CD4-positive, CD25-positive, alpha-beta regulatory T cell (primary cell): Measurements from ENCODE around the gene CCDC88C. TPM values are rescaled to one million over a fixed set of nuclear protein-coding genes. Genes with fewer than 3 reads are reported as not detected.
A peak's percentile ranks its signal among the peaks of the same experiment; 100 is the strongest.

ENCODE experiments used
- ATAC-seq, 2 donors: fragments of 150-1000 bp; cut with Tn5 transposase; one replicate each; pipeline ENCODE4 v1.10.0; 2021; ENCODE audit warnings: low read depth in 2 of 2, moderate number of reproducible peaks in 2 of 2, moderate library complexity in 1 of 2
- DNase-seq, 3 donors: peaks; one replicate each; pipeline versions ENCODE4 v3.0.0 to v3.0.0-alpha.2; 2012 to 2022; ENCODE audit warnings: mixed read lengths in 1 of 3
- H3K27ac ChIP-seq: one replicate; pipeline ENCODE4 v1.7.0; 2013; ENCODE audit warnings: mild to moderate bottlenecking, low read length; ENCODE audit not compliant: insufficient read depth, poor library complexity, severe bottlenecking
- H3K27me3 ChIP-seq: one replicate; pipeline ENCODE4 v1.7.0; 2013; ENCODE audit warnings: low read length; ENCODE audit not compliant: control insufficient read depth, insufficient read depth
- H3K36me3 ChIP-seq: one replicate; pipeline ENCODE4 v1.7.0; 2013; ENCODE audit warnings: mild to moderate bottlenecking, low read length, moderate library complexity; ENCODE audit not compliant: control insufficient read depth, insufficient read depth
- H3K4me1 ChIP-seq: 2 replicates; pipeline ENCODE4 v1.7.0; 2013; ENCODE audit warnings: mild to moderate bottlenecking, low read length; ENCODE audit not compliant: insufficient read depth, control insufficient read depth, poor library complexity, severe bottlenecking
- H3K4me3 ChIP-seq: one replicate; pipeline ENCODE4 v1.7.0; 2013; ENCODE audit warnings: low read depth, mild to moderate bottlenecking, low read length, moderate library complexity
- H3K9me3 ChIP-seq, 2 experiments: 1 replicate in 1 of 2; 2 replicates in 1 of 2; pipeline ENCODE4 v1.7.0; 2013; ENCODE audit warnings: low read length in 2 of 2, mild to moderate bottlenecking in 1 of 2, moderate library complexity in 1 of 2; ENCODE audit not compliant: control insufficient read depth in 2 of 2
- H3K27ac Mint-ChIP-seq, 3 donors: one replicate each; pipeline ENCODE4 v1.8.0; 2020 to 2022; ENCODE audit warnings: mild to moderate bottlenecking in 3 of 3, mixed read lengths in 3 of 3, moderate library complexity in 2 of 3
- H3K27me3 Mint-ChIP-seq: one replicate; pipeline ENCODE4 v1.8.0; 2022; ENCODE audit warnings: mild to moderate bottlenecking, mixed read lengths
- H3K36me3 Mint-ChIP-seq: one replicate; pipeline ENCODE4 v1.8.0; 2020; ENCODE audit warnings: mixed read lengths
- H3K4me1 Mint-ChIP-seq, 4 donors: one replicate each; pipeline ENCODE4 v1.8.0; 2020 to 2022; ENCODE audit warnings: mixed read lengths in 4 of 4, mild to moderate bottlenecking in 1 of 4
- H3K4me3 Mint-ChIP-seq, 4 donors: one replicate each; pipeline ENCODE4 v1.8.0; 2020 to 2022; ENCODE audit warnings: mild to moderate bottlenecking in 4 of 4, mixed read lengths in 4 of 4, moderate library complexity in 3 of 4
- H3K9me3 Mint-ChIP-seq, 7 donors: one replicate each; pipeline ENCODE4 v1.8.0; 2020 to 2022; ENCODE audit warnings: mixed read lengths in 7 of 7, mild to moderate bottlenecking in 3 of 7, moderate library complexity in 2 of 7
- polyA plus RNA-seq, 4 donors: library from polyadenylated mRNA; unstranded; fragments of 300-500 nt; fragmentation: Illumina TruSeq; gene quantifications; one replicate each; pipeline ENCODE4 v1.2.3, GENCODE V29; 2021
- total RNA-seq: library from RNA; stranded (reverse); gene quantifications from one replicate; pipeline ENCODE4 v1.2.3, GENCODE V29; 2022

Gene CCDC88C
- total and polyA plus RNA-seq, 5 donors from 2014 or later, result 25.9 to 466 (median 31.8) TPM

GRCh38 chr14:91380123-91380522 is 37.5 kb downstream of the CCDC88C start:
- H3K4me3 ChIP-seq, result peak overlapping the region; percentile 32
- H3K36me3 ChIP-seq, result peaks cover 29% of the 10 kb centered on the region
- H3K27me3 Mint-ChIP-seq, result no peaks in the 10 kb centered on the region
- peak overlapping the region; percentile 60 for H3K27ac ChIP-seq
- H3K4me1 Mint-ChIP-seq, result peaks cover 24 to 100% (median 83%) of the 10 kb centered on the region in 4 donors
- peak overlapping the region; percentile 80 to 89 (median 81) for H3K27ac Mint-ChIP-seq
- no peak for DNase-seq
- no peaks in the 10 kb centered on the region for H3K9me3 ChIP-seq
- H3K27me3 ChIP-seq, result no peaks in the 10 kb centered on the region
- ATAC-seq, result no peak
- H3K9me3 Mint-ChIP-seq, result no peaks in the 10 kb centered on the region
- H3K4me1 ChIP-seq, result peaks cover 99% of the 10 kb centered on the region
- peak overlapping the region; percentile 35 to 79 (median 54) for H3K4me3 Mint-ChIP-seq
- H3K36me3 Mint-ChIP-seq, result peaks cover 23% of the 10 kb centered on the region

- DNase-seq (no peak), ATAC-seq (no peak)
- Mint-ChIP-seq H3K9me3 (no peaks in the 10 kb centered on the region), H3K4me1 (peaks cover 24 to 100% (median 84%) of the 10 kb centered on the region in 4 donors), H3K27me3 (no peaks in the 10 kb centered on the region), H3K36me3 (peaks cover 17% of the 10 kb centered on the region), H3K27ac (peak overlapping the region; percentile 61 to 88 (median 81)), H3K4me3 (peak overlapping the region in 3 of 4 donors; percentile 48 to 79 (median 56))
- Histone ChIP-seq H3K27ac (peak overlapping the region; percentile 92), H3K36me3 (peaks cover 30% of the 10 kb centered on the region), H3K4me1 (peaks cover 99% of the 10 kb centered on the region), H3K9me3 (no peaks in the 10 kb centered on the region), H3K27me3 (no peaks in the 10 kb centered on the region), H3K4me3 (no peak overlapping the region)
Measured at GRCh38 chr14:91379579-91379932, 38.1 kb downstream of the CCDC88C start.

- Mint-ChIP-seq H3K36me3 (peaks cover 14% of the 10 kb centered on the region), H3K4me1 (peaks cover 29 to 100% (median 84%) of the 10 kb centered on the region in 4 donors)
- H3K4me1 ChIP-seq, result peaks cover 99% of the 10 kb centered on the region
Measured at GRCh38 chr14:91378930-91379578, 38.6 kb downstream of the CCDC88C start.

GRCh38 chr14:91377700-91378652 is 39.6 kb downstream of the CCDC88C start:
- H3K27ac Mint-ChIP-seq, result peak overlapping the region; percentile 90 to 97 (median 93)
- ATAC-seq (peak in 1 of 2 donors; percentile 26), DNase-seq (no peak)
- no peaks in the 10 kb centered on the region for H3K27me3 ChIP-seq
- peaks cover 99% of the 10 kb centered on the region for H3K4me1 ChIP-seq
- H3K4me3 Mint-ChIP-seq, result peak overlapping the region; percentile 46 to 93 (median 76)
- no peaks in the 10 kb centered on the region for H3K9me3 Mint-ChIP-seq
- peaks cover 35 to 100% (median 85%) of the 10 kb centered on the region in 4 donors for H3K4me1 Mint-ChIP-seq
- peaks cover 14% of the 10 kb centered on the region for H3K36me3 Mint-ChIP-seq
- peaks cover 28% of the 10 kb centered on the region for H3K36me3 ChIP-seq
- no peaks in the 10 kb centered on the region for H3K27me3 Mint-ChIP-seq
- peak overlapping the region; percentile 58 for H3K4me3 ChIP-seq
- no peaks in the 10 kb centered on the region for H3K9me3 ChIP-seq
- H3K27ac ChIP-seq, result peak overlapping the region; percentile 92

More at GRCh38 chr14:91378930-91379578, 38.6 kb downstream of the CCDC88C start:
- no peaks in the 10 kb centered on the region for H3K9me3 Mint-ChIP-seq
- Histone ChIP-seq H3K36me3 (peaks cover 28% of the 10 kb centered on the region), H3K27ac (peak overlapping the region; percentile 92), H3K4me3 (peak overlapping the region; percentile 14), H3K9me3 (no peaks in the 10 kb centered on the region), H3K27me3 (no peaks in the 10 kb centered on the region)
- peak overlapping the region; percentile 61 to 90 (median 88) for H3K27ac Mint-ChIP-seq
- no peaks in the 10 kb centered on the region for H3K27me3 Mint-ChIP-seq
- DNase-seq (no peak), ATAC-seq (no peak)
- peak overlapping the region in 3 of 4 donors; percentile 56 to 68 (median 56) for H3K4me3 Mint-ChIP-seq

- Mint-ChIP-seq H3K4me1 (peaks cover 25 to 99% (median 76%) of the 10 kb centered on the region in 4 donors), H3K4me3 (peak overlapping the region; percentile 48 to 86 (median 66)), H3K9me3 (no peaks in the 10 kb centered on the region), H3K27ac (peak overlapping the region; percentile 91 to 94 (median 94)), H3K36me3 (peaks cover 12% of the 10 kb centered on the region), H3K27me3 (no peaks in the 10 kb centered on the region)
- Histone ChIP-seq H3K4me1 (peaks cover 98% of the 10 kb centered on the region), H3K36me3 (peaks cover 28% of the 10 kb centered on the region), H3K9me3 (no peaks in the 10 kb centered on the region), H3K4me3 (no peak overlapping the region), H3K27ac (peak overlapping the region; percentile 92), H3K27me3 (no peaks in the 10 kb centered on the region)
- no peak for ATAC-seq
- no peak for DNase-seq
Measured at GRCh38 chr14:91376547-91377477, 40.8 kb downstream of the CCDC88C start.

- peaks cover 98% of the 10 kb centered on the region for H3K4me1 ChIP-seq
- Mint-ChIP-seq H3K36me3 (peaks cover 6% of the 10 kb centered on the region), H3K4me1 (peaks cover 22 to 99% (median 74%) of the 10 kb centered on the region in 4 donors), H3K27me3 (no peaks in the 10 kb centered on the region), H3K4me3 (peak overlapping the region; percentile 48 to 86 (median 80)), H3K27ac (peak overlapping the region; percentile 91 to 95 (median 94)), H3K9me3 (no peaks in the 10 kb centered on the region)
- peak overlapping the region; percentile 92 for H3K27ac ChIP-seq
- no peak for ATAC-seq
- H3K36me3 ChIP-seq, result peaks cover 26% of the 10 kb centered on the region
- H3K9me3 ChIP-seq, result no peaks in the 10 kb centered on the region
- no peak overlapping the region for H3K4me3 ChIP-seq
- DNase-seq, result no peak
- H3K27me3 ChIP-seq, result no peaks in the 10 kb centered on the region
Measured at GRCh38 chr14:91375720-91376452, 41.7 kb downstream of the CCDC88C start.
